CD4-positive, alpha-beta T cell (primary cell): Measurements from ENCODE around the gene MYT1. TPM values are rescaled to one million over a fixed set of nuclear protein-coding genes. Genes with fewer than 3 reads are reported as not detected.

ENCODE experiments used
- ATAC-seq: fragments of 200-7000 bp; cut with Tn5 transposase; one replicate; pipeline ENCODE4 v1.10.0; 2022; ENCODE audit warnings: mild to moderate bottlenecking; ENCODE audit not compliant: poor library complexity
- CTCF ChIA-PET: fragments of 350-600 bp; sonication (Branson Sonifier 250); formaldehyde crosslinking; loops from one replicate; lab custom pipeline; 2021; ENCODE audit warnings: antibody characterized with exemption, inconsistent platforms; lab: Charles Lee
- POLR2A ChIA-PET: fragments of 350-600 bp; sonication (Branson Sonifier 250); formaldehyde crosslinking; loops from one replicate; lab custom pipeline; 2021; ENCODE audit warnings: antibody characterized with exemption, inconsistent platforms; lab: Charles Lee
- DNase-seq, 14 experiments: peaks; one replicate each; pipeline ENCODE4 v3.0.0-alpha.2; 2013 to 2020; ENCODE audit warnings: mixed read lengths in 2 of 14
- H3K27ac ChIP-seq, 2 donors: one replicate each; pipeline versions ENCODE4 v1.5.1 to v1.7.0; 2013; ENCODE audit warnings: low read length in 2 of 2, low read depth in 1 of 2, mild to moderate bottlenecking in 1 of 2
- H3K27me3 ChIP-seq, 2 experiments: 1 replicate in 1 of 2; 2 replicates in 1 of 2; pipeline versions ENCODE4 v1.6.1 to v1.7.0; 2013; ENCODE audit warnings: low read length in 2 of 2, control low read depth in 1 of 2, mild to moderate bottlenecking in 1 of 2, moderate library complexity in 1 of 2; ENCODE audit not compliant: insufficient read depth in 2 of 2, control insufficient read depth in 1 of 2
- H3K36me3 ChIP-seq: one replicate; pipeline ENCODE4 v1.6.1; 2013; ENCODE audit warnings: low read length, control low read depth; ENCODE audit not compliant: insufficient read depth
- H3K4me1 ChIP-seq: one replicate; pipeline ENCODE4 v1.6.1; 2013; ENCODE audit warnings: low read length, control low read depth; ENCODE audit not compliant: insufficient read depth
- H3K4me3 ChIP-seq: one replicate; pipeline ENCODE4 v1.5.1; 2013; ENCODE audit warnings: mild to moderate bottlenecking, low read length, moderate library complexity
- H3K9me3 ChIP-seq, 2 experiments: 1 replicate in 1 of 2; 2 replicates in 1 of 2; pipeline versions ENCODE4 v1.6.1 to v1.7.0; 2013; ENCODE audit warnings: low read length in 2 of 2, mild to moderate bottlenecking in 2 of 2, control low read depth in 1 of 2, moderate library complexity in 1 of 2; ENCODE audit not compliant: control insufficient read depth in 1 of 2, insufficient read depth in 1 of 2
- H3K27ac Mint-ChIP-seq: one replicate; pipeline ENCODE4 v1.8.0; 2020; ENCODE audit warnings: mixed read lengths
- H3K27me3 Mint-ChIP-seq: one replicate; pipeline ENCODE4 v1.8.0; 2021; ENCODE audit warnings: mixed read lengths
- H3K36me3 Mint-ChIP-seq: one replicate; pipeline ENCODE4 v1.8.0; 2021; ENCODE audit warnings: low read depth, mixed read lengths
- H3K4me1 Mint-ChIP-seq: one replicate; pipeline ENCODE4 v1.8.0; 2021; ENCODE audit warnings: low read depth, mixed read lengths
- H3K4me3 Mint-ChIP-seq: one replicate; pipeline ENCODE4 v1.8.0; 2020; ENCODE audit warnings: mild to moderate bottlenecking, mixed read lengths
- H3K9me3 Mint-ChIP-seq: one replicate; pipeline ENCODE4 v1.8.0; 2020; ENCODE audit warnings: mixed read lengths
- CTCF ChIP-seq: fragments of 200-600 bp; IDR thresholded peaks from one replicate; pipeline ENCODE4 v1.8.0; 2022; ENCODE audit warnings: antibody characterized with exemption, mild to moderate bottlenecking
- intact Hi-C, 2 experiments: fragments of 100-400 bp; cut with DNase I in 1 of 2; cut with micrococcal nuclease in 1 of 2; formaldehyde crosslinking; loops; one replicate each; pipeline versions ENCODE4 v1.15.1 to v1.9.0; 2023 to 2025; cut with DNase I, micrococcal nuclease
- total RNA-seq, 174 experiments: library from RNA in 2 of 174; stranded (reverse) in 2 of 174; gene quantifications; one replicate each; pipeline ENCODE4 v1.2.3 and lab custom pipeline; 2021 to 2026

The MYT1 gene
- total RNA-seq, 2 experiments from 2014 or later: 1.0 TPM; not detected in 1

GRCh38 chr20:64223526-64224067 is 59.3 kb downstream of the MYT1 start:
- ChIA-PET CTCF (no interaction called here), POLR2A (no interaction called here)
- ATAC-seq (no peak), DNase-seq (no peak)
- H3K9me3 Mint-ChIP-seq: no peaks in the 10 kb centered on the region
- intact Hi-C loops: no loop called here
- Histone ChIP-seq H3K36me3 (no peaks in the 10 kb centered on the region), H3K4me1 (peaks cover 51% of the 10 kb centered on the region), H3K27me3 (peaks cover 0 to 3% of the 10 kb centered on the region in 2 experiments), H3K4me3 (no peak overlapping the region), H3K27ac (no peak overlapping the region), H3K9me3 (no peaks in the 10 kb centered on the region)
- H3K36me3 Mint-ChIP-seq: no peaks in the 10 kb centered on the region
- TF ChIP-seq CTCF: no peak
- no peak overlapping the region for H3K4me3 Mint-ChIP-seq
- H3K27ac Mint-ChIP-seq: no peak overlapping the region
- peaks cover 4% of the 10 kb centered on the region for H3K27me3 Mint-ChIP-seq
- peaks cover 24% of the 10 kb centered on the region for H3K4me1 Mint-ChIP-seq

DNA sequence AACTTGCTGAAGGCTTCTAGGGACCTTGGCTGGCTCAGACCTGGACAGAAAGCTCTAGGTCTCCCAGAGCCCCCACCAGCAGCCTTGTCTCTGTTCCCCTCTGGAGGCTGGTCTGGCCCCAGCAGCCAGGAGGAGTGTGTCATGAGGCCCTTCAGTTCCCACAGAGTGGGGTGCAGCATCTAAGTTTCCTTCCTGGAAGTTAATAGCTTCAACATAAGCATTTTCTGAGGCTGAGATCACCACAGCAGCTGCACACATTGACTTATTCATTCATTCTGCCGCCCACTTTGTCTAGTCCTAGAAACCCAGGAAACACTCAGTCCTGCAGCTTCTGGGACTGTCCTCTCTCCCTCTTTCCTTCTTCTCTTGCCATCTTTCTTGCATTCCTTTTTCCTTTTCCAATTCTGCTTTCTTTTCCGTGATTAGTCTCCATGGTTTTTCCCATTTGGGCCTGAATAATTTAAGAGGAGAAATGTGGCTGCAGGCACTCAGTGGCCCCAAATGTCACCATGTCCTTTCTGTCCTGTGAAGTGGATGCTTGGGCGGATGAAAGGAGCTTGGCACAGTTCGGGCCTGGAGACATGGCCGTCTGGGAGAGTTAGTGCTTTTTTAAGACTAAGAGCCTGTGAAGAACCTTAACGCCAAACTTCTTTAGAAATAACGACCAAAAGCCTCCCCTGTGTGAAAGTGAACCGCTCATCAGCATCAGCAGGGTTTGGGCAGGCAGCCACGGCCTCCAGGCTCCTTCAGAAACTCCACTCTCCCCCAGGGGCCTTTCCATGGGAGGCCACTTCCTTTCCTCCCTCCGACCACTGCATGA is 60.3 kb downstream of the MYT1 start:
- no peaks in the 10 kb centered on the region for H3K9me3 Mint-ChIP-seq
- DNase-seq (no peak), ATAC-seq (no peak)
- Histone ChIP-seq H3K4me1 (peaks cover 49% of the 10 kb centered on the region), H3K4me3 (no peak overlapping the region), H3K27me3 (peaks cover 0 to 3% of the 10 kb centered on the region in 2 experiments), H3K27ac (no peak overlapping the region), H3K9me3 (no peaks in the 10 kb centered on the region), H3K36me3 (no peaks in the 10 kb centered on the region)
- peaks cover 4% of the 10 kb centered on the region for H3K27me3 Mint-ChIP-seq
- H3K27ac Mint-ChIP-seq: no peak overlapping the region
- CTCF ChIA-PET: no interaction called here
- H3K36me3 Mint-ChIP-seq: no peaks in the 10 kb centered on the region
- H3K4me1 Mint-ChIP-seq: peaks cover 24% of the 10 kb centered on the region
- no peak for TF ChIP-seq CTCF
- intact Hi-C loops: no loop called here
- POLR2A ChIA-PET: no interaction called here
- H3K4me3 Mint-ChIP-seq: no peak overlapping the region

GRCh38 chr20:64225171-64225595 is 60.9 kb downstream of the MYT1 start:
- Histone ChIP-seq H3K27ac (no peak overlapping the region), H3K27me3 (peaks cover 0 to 3% of the 10 kb centered on the region in 2 experiments), H3K9me3 (no peaks in the 10 kb centered on the region), H3K4me3 (no peak overlapping the region), H3K36me3 (no peaks in the 10 kb centered on the region), H3K4me1 (peaks cover 44% of the 10 kb centered on the region)
- TF ChIP-seq CTCF: no peak
- H3K9me3 Mint-ChIP-seq: no peaks in the 10 kb centered on the region
- DNase-seq: no peak
- POLR2A ChIA-PET: no interaction called here
- no peaks in the 10 kb centered on the region for H3K36me3 Mint-ChIP-seq
- H3K27ac Mint-ChIP-seq: no peak overlapping the region
- ATAC-seq: no peak
- CTCF ChIA-PET: no interaction called here
- H3K27me3 Mint-ChIP-seq: peaks cover 4% of the 10 kb centered on the region
- no peak overlapping the region for H3K4me3 Mint-ChIP-seq
- intact Hi-C loops: no loop called here
- H3K4me1 Mint-ChIP-seq: peaks cover 24% of the 10 kb centered on the region
